GM19099 (cell line): ENCODE measurements around the gene C4orf54.

ENCODE experiments used
- POLR2A ChIP-seq: IDR thresholded peaks from 3 replicates; pipeline ENCODE4 v1.6.1; 2011; ENCODE audit warnings: low read depth; ENCODE audit not compliant: insufficient read length; ENCODE audit errors: extremely low read depth

C4orf54 gene

GRCh38 chr4:99657798-99658197, at the start of gene C4orf54:
Gene C4orf54, minus strand, starts transcription at chr4:99657828. Its CDS starts 3,180 bp downstream, at chr4:99654648.
- no peak for TF ChIP-seq POLR2A

GRCh38 chr4:99705891-99706290, 48.3 kb upstream of the C4orf54 start:
- no peak for TF ChIP-seq POLR2A

GRCh38 chr4:99696801-99697200, 39.2 kb upstream of the C4orf54 start:
- TF ChIP-seq POLR2A = no peak

GRCh38 chr4:99693140-99693539, 35.5 kb upstream of the C4orf54 start:
- no peak for TF ChIP-seq POLR2A

GRCh38 chr4:99690990-99691389, 33.4 kb upstream of the C4orf54 start:
- no peak for TF ChIP-seq POLR2A

- no peak for TF ChIP-seq POLR2A
Observed at GRCh38 chr4:99690472-99690871, 32.8 kb upstream of the C4orf54 start.

- no peak for TF ChIP-seq POLR2A
Observed at GRCh38 chr4:99687120-99687519, 29.5 kb upstream of the C4orf54 start.

- TF ChIP-seq POLR2A = no peak
Observed at GRCh38 chr4:99685234-99685633, 27.6 kb upstream of the C4orf54 start.

GRCh38 chr4:99683895-99684294, 26.3 kb upstream of the C4orf54 start:
- no peak for TF ChIP-seq POLR2A

- TF ChIP-seq POLR2A = no peak
Observed at GRCh38 chr4:99679976-99680375, 22.3 kb upstream of the C4orf54 start.

GRCh38 chr4:99679204-99679603, 21.6 kb upstream of the C4orf54 start:
- no peak for TF ChIP-seq POLR2A

GRCh38 chr4:99677161-99677560, 19.5 kb upstream of the C4orf54 start:
- TF ChIP-seq POLR2A = no peak

- TF ChIP-seq POLR2A = no peak
Observed at GRCh38 chr4:99670409-99671073, 12.9 kb upstream of the C4orf54 start.

- no peak for TF ChIP-seq POLR2A
Observed at GRCh38 chr4:99669084-99669483, 11.5 kb upstream of the C4orf54 start.

- no peak for TF ChIP-seq POLR2A
Observed at GRCh38 chr4:99668472-99668871, 10.8 kb upstream of the C4orf54 start.

GRCh38 chr4:99665983-99666382, 8.4 kb upstream of the C4orf54 start:
- TF ChIP-seq POLR2A = no peak

GRCh38 chr4:99664716-99665115, 7.1 kb upstream of the C4orf54 start:
- no peak for TF ChIP-seq POLR2A
